Measurements from ENCODE around the gene PPIL1.

- TF ChIP-seq, protein P1, sequence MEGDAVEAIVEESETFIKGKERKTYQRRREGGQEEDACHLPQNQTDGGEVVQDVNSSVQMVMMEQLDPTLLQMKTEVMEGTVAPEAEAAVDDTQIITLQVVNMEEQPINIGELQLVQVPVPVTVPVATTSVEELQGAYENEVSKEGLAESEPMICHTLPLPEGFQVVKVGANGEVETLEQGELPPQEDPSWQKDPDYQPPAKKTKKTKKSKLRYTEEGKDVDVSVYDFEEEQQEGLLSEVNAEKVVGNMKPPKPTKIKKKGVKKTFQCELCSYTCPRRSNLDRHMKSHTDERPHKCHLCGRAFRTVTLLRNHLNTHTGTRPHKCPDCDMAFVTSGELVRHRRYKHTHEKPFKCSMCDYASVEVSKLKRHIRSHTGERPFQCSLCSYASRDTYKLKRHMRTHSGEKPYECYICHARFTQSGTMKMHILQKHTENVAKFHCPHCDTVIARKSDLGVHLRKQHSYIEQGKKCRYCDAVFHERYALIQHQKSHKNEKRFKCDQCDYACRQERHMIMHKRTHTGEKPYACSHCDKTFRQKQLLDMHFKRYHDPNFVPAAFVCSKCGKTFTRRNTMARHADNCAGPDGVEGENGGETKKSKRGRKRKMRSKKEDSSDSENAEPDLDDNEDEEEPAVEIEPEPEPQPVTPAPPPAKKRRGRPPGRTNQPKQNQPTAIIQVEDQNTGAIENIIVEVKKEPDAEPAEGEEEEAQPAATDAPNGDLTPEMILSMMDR (conservative IDR thresholded peaks at IDR 0.05; ENCODE audit: low read depth, low read length) = no peak
- no peak for TF ChIP-seq EZH2 (IDR thresholded peaks at IDR 0.05; ENCODE audit: borderline replicate concordance, low read depth, low read length, poor library complexity, severe bottlenecking)
These were observed 14.5 kb downstream of the PPIL1 start for GRCh38 chr6:36860126-36860525.
